H9 (cell line): ENCODE results near the gene GSN. TPM values are rescaled to one million over a fixed set of nuclear protein-coding genes. Genes with fewer than 3 reads are reported as not detected.

Experiments
- DNase-seq: peaks from one replicate; pipeline ENCODE4 v3.0.0-alpha.2; 2017
- H2AFZ ChIP-seq: one replicate; pipeline ENCODE4 v1.6.1; 2013; ENCODE audit warnings: mild to moderate bottlenecking, low read length, control low read depth, moderate library complexity
- H2AK5ac ChIP-seq: 2 replicates; pipeline ENCODE4 v1.6.1; 2013; ENCODE audit warnings: low read length, control low read depth, mixed read lengths; ENCODE audit not compliant: insufficient read length
- H2BK120ac ChIP-seq: one replicate; pipeline ENCODE4 v1.6.1; 2013; ENCODE audit warnings: low read depth, mild to moderate bottlenecking, low read length, control low read depth, inconsistent platforms; ENCODE audit not compliant: poor library complexity, severe bottlenecking
- H2BK12ac ChIP-seq: 2 replicates; pipeline ENCODE4 v1.6.1; 2013; ENCODE audit warnings: low read length, control low read depth, mixed read lengths, low read depth; ENCODE audit not compliant: insufficient read length
- H2BK15ac ChIP-seq: 2 replicates; pipeline ENCODE4 v1.6.1; 2013; ENCODE audit warnings: low read depth, low read length, control low read depth
- H2BK20ac ChIP-seq: one replicate; pipeline ENCODE4 v1.6.1; 2013; ENCODE audit warnings: low read depth, mild to moderate bottlenecking, low read length, control low read depth, inconsistent platforms; ENCODE audit not compliant: poor library complexity, severe bottlenecking
- H2BK5ac ChIP-seq: 2 replicates; pipeline ENCODE4 v1.6.1; 2013; ENCODE audit warnings: low read length, control low read depth, mixed read lengths; ENCODE audit not compliant: insufficient read length
- H3K14ac ChIP-seq: 2 replicates; pipeline ENCODE4 v1.6.1; 2013; ENCODE audit warnings: low read length, control low read depth; ENCODE audit not compliant: insufficient read depth
- H3K18ac ChIP-seq: 2 replicates; pipeline ENCODE4 v1.6.1; 2013; ENCODE audit warnings: low read depth, mild to moderate bottlenecking, mixed read lengths, low read length, control low read depth; ENCODE audit not compliant: insufficient read length
- H3K23ac ChIP-seq: 2 replicates; pipeline ENCODE4 v1.6.1; 2013; ENCODE audit warnings: low read length, control low read depth, mixed read lengths, low read depth; ENCODE audit not compliant: insufficient read length
- H3K23me2 ChIP-seq: 2 replicates; pipeline ENCODE4 v1.6.1; 2013; ENCODE audit warnings: low read depth, mild to moderate bottlenecking, mixed read lengths, low read length, control low read depth; ENCODE audit not compliant: insufficient read length, poor library complexity, severe bottlenecking
- H3K27ac ChIP-seq: 2 replicates; pipeline ENCODE4 v1.5.1; 2013; ENCODE audit warnings: low read length, control low read depth, mixed read lengths, low read depth; ENCODE audit not compliant: insufficient read length
- H3K27me3 ChIP-seq: 2 replicates; pipeline ENCODE4 v1.6.1; 2013; ENCODE audit warnings: low read length, control low read depth, inconsistent platforms; ENCODE audit not compliant: insufficient read depth
- H3K4ac ChIP-seq: 2 replicates; pipeline ENCODE4 v1.6.1; 2013; ENCODE audit warnings: low read depth, mild to moderate bottlenecking, control low read depth, inconsistent platforms, low read length, moderate library complexity
- H3K4me1 ChIP-seq: 2 replicates; pipeline ENCODE4 v1.6.1; 2013; ENCODE audit warnings: low read length, control low read depth, inconsistent platforms; ENCODE audit not compliant: insufficient read depth
- H3K4me2 ChIP-seq: 2 replicates; pipeline ENCODE4 v1.6.1; 2013; ENCODE audit warnings: low read length, control low read depth, mixed read lengths; ENCODE audit not compliant: insufficient read length, insufficient read depth
- H3K56ac ChIP-seq: 2 replicates; pipeline ENCODE4 v1.6.1; 2013; ENCODE audit warnings: low read depth, mild to moderate bottlenecking, mixed read lengths, low read length, control low read depth; ENCODE audit not compliant: insufficient read length
- H3K79me1 ChIP-seq: 2 replicates; pipeline ENCODE4 v1.6.1; 2013; ENCODE audit warnings: low read depth, mild to moderate bottlenecking, moderate library complexity, low read length, control low read depth, inconsistent platforms; ENCODE audit not compliant: insufficient read depth, poor library complexity, severe bottlenecking
- H3K79me2 ChIP-seq: 2 replicates; pipeline ENCODE4 v1.6.1; 2013; ENCODE audit warnings: low read length, control low read depth, inconsistent platforms; ENCODE audit not compliant: insufficient read depth
- H3K9ac ChIP-seq: 2 replicates; pipeline ENCODE4 v1.6.1; 2013; ENCODE audit warnings: low read length, control low read depth, mixed read lengths; ENCODE audit not compliant: insufficient read length; ENCODE audit errors: extremely low read depth
- H3K9me3 ChIP-seq: one replicate; pipeline ENCODE4 v1.6.1; 2013; ENCODE audit warnings: low read depth, low read length, inconsistent platforms; ENCODE audit not compliant: control insufficient read depth
- H3T11ph ChIP-seq: one replicate; pipeline ENCODE4 v1.6.1; 2013; ENCODE audit warnings: mild to moderate bottlenecking, low read length, control low read depth, inconsistent platforms
- H4K20me1 ChIP-seq: one replicate; pipeline ENCODE4 v1.6.1; 2013; ENCODE audit not compliant: control insufficient read depth, insufficient read length, insufficient read depth
- H4K5ac ChIP-seq: 2 replicates; pipeline ENCODE4 v1.6.1; 2013; ENCODE audit warnings: low read depth, mild to moderate bottlenecking, mixed read lengths, low read length, control low read depth; ENCODE audit not compliant: insufficient read length
- H4K8ac ChIP-seq: replicated peaks from 2 replicates; pipeline ENCODE4 v1.6.1; 2013; ENCODE audit warnings: low read length, control low read depth, mixed read lengths, low read depth; ENCODE audit not compliant: insufficient read length
- H4K91ac ChIP-seq: 2 replicates; pipeline ENCODE4 v1.6.1; 2013; ENCODE audit warnings: low read depth, mild to moderate bottlenecking, moderate library complexity, mixed read lengths, low read length, control low read depth; ENCODE audit not compliant: insufficient read length
- H3K27ac Mint-ChIP-seq, 3 experiments: 2 replicates in 2 of 3; 3 replicates in 1 of 3; pipeline ENCODE4 v1.8.0; 2020 to 2021; ENCODE audit warnings: mixed read lengths in 3 of 3, mild to moderate bottlenecking in 1 of 3, moderate library complexity in 1 of 3
- H3K27me3 Mint-ChIP-seq: 2 replicates; pipeline ENCODE4 v1.8.0; 2021; ENCODE audit warnings: low read depth, mild to moderate bottlenecking, moderate library complexity, mixed read lengths
- H3K36me3 Mint-ChIP-seq, 3 experiments: 2 replicates in 2 of 3; 3 replicates in 1 of 3; pipeline ENCODE4 v1.8.0; 2020 to 2021; ENCODE audit warnings: low read depth in 3 of 3, mixed read lengths in 3 of 3; ENCODE audit not compliant: insufficient read depth in 1 of 3
- H3K4me1 Mint-ChIP-seq, 2 experiments: 2 replicates each; pipeline ENCODE4 v1.8.0; 2020; ENCODE audit warnings: mixed read lengths in 2 of 2
- H3K4me3 Mint-ChIP-seq, 2 experiments: 2 replicates in 1 of 2; 3 replicates in 1 of 2; pipeline ENCODE4 v1.8.0; 2020 to 2021; ENCODE audit warnings: mild to moderate bottlenecking in 2 of 2, mixed read lengths in 2 of 2, moderate library complexity in 1 of 2
- H3K9me3 Mint-ChIP-seq, 2 experiments: 2 replicates in 1 of 2; 3 replicates in 1 of 2; pipeline ENCODE4 v1.8.0; 2020; ENCODE audit warnings: mild to moderate bottlenecking in 2 of 2, mixed read lengths in 2 of 2, moderate library complexity in 1 of 2
- WGBS: extraction: QIAGEN DNeasy Blood & Tissue Kit; methylation state at CpG from one replicate; pipeline ENCODE4 v1.1.7; 2013; ENCODE audit warnings: missing lambda C conversion rate, low lambda C conversion rate, mixed read lengths; ENCODE audit not compliant: insufficient read length; ENCODE audit errors: extremely low coverage; 5-methylcytosine and 5-hydroxymethylcytosine counted together
- total RNA-seq: library from RNA; stranded (reverse); gene quantifications from 2 replicates; pipeline ENCODE4 v1.2.1, GENCODE V29; 2021
- TF ChIP-seq, protein P1 (sequence below): fragments of 200-600 bp; sonication (generic); conservative IDR thresholded peaks from 3 replicates; pipeline ENCODE4 v1.8.0; 2021; ENCODE audit warnings: antibody characterized with exemption, mild to moderate bottlenecking

Gene GSN
- total RNA-seq, 1 experiment from 2014 or later, result 14.9 TPM

- H3K9me3 Mint-ChIP-seq, result no peaks in the 10 kb centered on the region; a peak in 1 of 5 replicates
- Histone ChIP-seq H4K5ac (no peak overlapping the region), H4K91ac (no peak overlapping the region), H2BK5ac (no peak overlapping the region), H3K23ac (no peak overlapping the region), H4K8ac (no peak overlapping the region), H2AK5ac (no peak overlapping the region), H3T11ph (no peak overlapping the region), H2BK15ac (no peak overlapping the region), H3K27ac (no peak overlapping the region), H3K56ac (no peak overlapping the region), H3K79me2 (no peaks in the 10 kb centered on the region), H3K4me2 (no peak overlapping the region), H3K9me3 (no peaks in the 10 kb centered on the region), H2BK12ac (no peak overlapping the region), H3K4ac (no peak overlapping the region), H2BK120ac (no peak overlapping the region), H3K9ac (no peak overlapping the region), H2BK20ac (no peak overlapping the region), H3K4me1 (peaks cover 10% of the 10 kb centered on the region; the same call in 1 of the 2 replicates), H3K23me2 (no peaks in the 10 kb centered on the region), H2AFZ (no peak overlapping the region), H3K18ac (no peak overlapping the region), H3K14ac (no peak overlapping the region), H3K79me1 (no peaks in the 10 kb centered on the region), H3K27me3 (no peaks in the 10 kb centered on the region), H4K20me1 (no peaks in the 10 kb centered on the region)
- peaks cover 85% of the 10 kb centered on the region for H3K27me3 Mint-ChIP-seq
- H3K4me1 Mint-ChIP-seq, result peaks cover 18 to 19% of the 10 kb centered on the region in 2 experiments
- H3K36me3 Mint-ChIP-seq, result no peaks in the 10 kb centered on the region; a peak in 1 of 7 replicates
- H3K27ac Mint-ChIP-seq, result no peak overlapping the region
- WGBS, result no CpG with 5 or more reads among the region's 5 CpGs
- no peak for DNase-seq
- TF ChIP-seq, protein P1, sequence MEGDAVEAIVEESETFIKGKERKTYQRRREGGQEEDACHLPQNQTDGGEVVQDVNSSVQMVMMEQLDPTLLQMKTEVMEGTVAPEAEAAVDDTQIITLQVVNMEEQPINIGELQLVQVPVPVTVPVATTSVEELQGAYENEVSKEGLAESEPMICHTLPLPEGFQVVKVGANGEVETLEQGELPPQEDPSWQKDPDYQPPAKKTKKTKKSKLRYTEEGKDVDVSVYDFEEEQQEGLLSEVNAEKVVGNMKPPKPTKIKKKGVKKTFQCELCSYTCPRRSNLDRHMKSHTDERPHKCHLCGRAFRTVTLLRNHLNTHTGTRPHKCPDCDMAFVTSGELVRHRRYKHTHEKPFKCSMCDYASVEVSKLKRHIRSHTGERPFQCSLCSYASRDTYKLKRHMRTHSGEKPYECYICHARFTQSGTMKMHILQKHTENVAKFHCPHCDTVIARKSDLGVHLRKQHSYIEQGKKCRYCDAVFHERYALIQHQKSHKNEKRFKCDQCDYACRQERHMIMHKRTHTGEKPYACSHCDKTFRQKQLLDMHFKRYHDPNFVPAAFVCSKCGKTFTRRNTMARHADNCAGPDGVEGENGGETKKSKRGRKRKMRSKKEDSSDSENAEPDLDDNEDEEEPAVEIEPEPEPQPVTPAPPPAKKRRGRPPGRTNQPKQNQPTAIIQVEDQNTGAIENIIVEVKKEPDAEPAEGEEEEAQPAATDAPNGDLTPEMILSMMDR, result no peak
- H3K4me3 Mint-ChIP-seq, result no peak overlapping the region
Measured at GRCh38 chr9:121259935-121260334, 8.0 kb upstream of the GSN start.
